NCI-H774 (cell line): Measurements from ENCODE around the gene SAC3D1.

Experiments used
- DNase-seq: peaks from one replicate; lab custom pipeline; 2025; lab: John Stamatoyannopoulos, UW

SAC3D1 gene

DNA sequence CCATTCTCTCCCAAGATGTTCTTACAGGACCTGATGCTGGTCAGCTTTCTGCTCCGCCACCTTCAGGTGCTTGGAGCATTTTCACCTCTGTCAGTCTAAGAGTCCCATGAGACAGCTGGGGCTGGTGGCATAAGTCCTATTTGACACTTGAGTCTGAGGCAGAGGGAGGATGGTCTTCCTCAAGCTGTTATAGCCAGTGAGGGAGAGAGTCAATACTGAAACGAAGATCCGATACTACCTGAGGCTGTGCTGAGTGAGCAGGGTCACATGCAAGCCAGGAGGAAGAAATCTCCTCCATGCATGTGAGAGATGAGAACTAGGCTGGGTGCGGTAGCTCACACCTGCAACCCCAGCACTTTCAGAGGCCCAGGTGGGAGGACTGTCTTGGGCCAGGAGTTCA is 48.6 kb downstream of the SAC3D1 start:
- no peak for DNase-seq

- DNase-seq: no peak
Observed at GRCh38 chr11:65090628-65091027, 49.6 kb downstream of the SAC3D1 start.
